Measurements from ENCODE around the gene PAMR1.

DNA sequence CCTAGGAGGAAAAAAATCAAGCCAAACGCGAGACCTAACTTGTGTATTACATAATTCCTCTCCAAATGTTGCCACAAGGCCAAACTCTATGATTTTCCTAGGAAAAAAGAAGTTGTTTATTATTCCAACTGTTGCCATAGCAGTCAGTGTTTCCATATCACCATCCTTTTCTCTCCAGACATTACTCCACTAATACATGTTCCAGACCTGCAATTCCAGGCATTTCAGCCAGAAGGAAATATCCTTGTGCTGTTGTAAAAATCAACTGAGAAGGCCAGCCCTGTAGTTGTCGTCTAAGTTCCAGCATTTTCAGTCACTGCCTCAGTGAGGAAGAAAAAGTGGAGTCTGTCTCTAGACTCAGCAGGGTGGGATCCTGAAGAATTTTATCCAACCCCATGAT, 33.1 kb upstream of the PAMR1 start:
- TF ChIP-seq, protein P1, sequence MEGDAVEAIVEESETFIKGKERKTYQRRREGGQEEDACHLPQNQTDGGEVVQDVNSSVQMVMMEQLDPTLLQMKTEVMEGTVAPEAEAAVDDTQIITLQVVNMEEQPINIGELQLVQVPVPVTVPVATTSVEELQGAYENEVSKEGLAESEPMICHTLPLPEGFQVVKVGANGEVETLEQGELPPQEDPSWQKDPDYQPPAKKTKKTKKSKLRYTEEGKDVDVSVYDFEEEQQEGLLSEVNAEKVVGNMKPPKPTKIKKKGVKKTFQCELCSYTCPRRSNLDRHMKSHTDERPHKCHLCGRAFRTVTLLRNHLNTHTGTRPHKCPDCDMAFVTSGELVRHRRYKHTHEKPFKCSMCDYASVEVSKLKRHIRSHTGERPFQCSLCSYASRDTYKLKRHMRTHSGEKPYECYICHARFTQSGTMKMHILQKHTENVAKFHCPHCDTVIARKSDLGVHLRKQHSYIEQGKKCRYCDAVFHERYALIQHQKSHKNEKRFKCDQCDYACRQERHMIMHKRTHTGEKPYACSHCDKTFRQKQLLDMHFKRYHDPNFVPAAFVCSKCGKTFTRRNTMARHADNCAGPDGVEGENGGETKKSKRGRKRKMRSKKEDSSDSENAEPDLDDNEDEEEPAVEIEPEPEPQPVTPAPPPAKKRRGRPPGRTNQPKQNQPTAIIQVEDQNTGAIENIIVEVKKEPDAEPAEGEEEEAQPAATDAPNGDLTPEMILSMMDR (IDR thresholded peaks at IDR 0.05) = peak in 1 of 3 experiments; percentile 32
- TF ChIP-seq POLR2A (IDR thresholded peaks at IDR 0.05; ENCODE audit: low read depth) (no peak), EP300 (IDR thresholded peaks at IDR 0.05) (no peak), POLR2AphosphoS5 (IDR thresholded peaks at IDR 0.05) (peak in 1 of 2 donors; percentile 26)

Measured in esophagus muscularis mucosa (tissue), 4 donors.